Stimulated activated naive CD8-positive, alpha-beta T cell treated with anti-CD3 and anti-CD28 coated beads, Interleukin-15, amount 100 ng/mL, for 72 hours (primary cell): ENCODE results near the gene PNRC2.
A peak's percentile ranks its signal among the peaks of the same experiment; 100 is the strongest.
"Not testable (repeated sequence)": the region's sequence is repeated elsewhere in the genome, so short reads cannot be mapped to it uniquely, and the experiment has no call there.

Experiments used
- ATAC-seq: fragments of 150-1000 bp; cut with Tn5 transposase; 2 replicates; pipeline ENCODE4 v1.10.0; 2021; ENCODE audit warnings: mild to moderate bottlenecking, moderate library complexity
- DNase-seq, 2 donors: peaks; one replicate each; pipeline ENCODE4 v3.0.0; 2021 to 2022
- H3K27ac Mint-ChIP-seq, 2 donors: one replicate each; pipeline ENCODE4 v1.8.0; 2022; ENCODE audit warnings: mild to moderate bottlenecking in 2 of 2, mixed read lengths in 2 of 2, moderate library complexity in 2 of 2
- H3K27me3 Mint-ChIP-seq: one replicate; pipeline ENCODE4 v1.8.0; 2022; ENCODE audit warnings: mixed read lengths
- H3K4me1 Mint-ChIP-seq: one replicate; pipeline ENCODE4 v1.8.0; 2022; ENCODE audit warnings: mild to moderate bottlenecking, mixed read lengths
- H3K4me3 Mint-ChIP-seq, 2 donors: one replicate each; pipeline ENCODE4 v1.8.0; 2022; ENCODE audit warnings: mild to moderate bottlenecking in 2 of 2, mixed read lengths in 2 of 2, moderate library complexity in 1 of 2
- H3K9me3 Mint-ChIP-seq, 2 donors: one replicate each; pipeline ENCODE4 v1.8.0; 2022; ENCODE audit warnings: mixed read lengths in 2 of 2

Gene PNRC2

GRCh38 chr1:23966973-23967493, 7.4 kb downstream of the PNRC2 start:
- ATAC-seq, result no peak
- Mint-ChIP-seq H3K9me3 (no peaks in the 10 kb centered on the region), H3K27me3 (no peaks in the 10 kb centered on the region), H3K4me3 (no peak overlapping the region), H3K27ac (peak overlapping the region in 1 of 2 donors; percentile 77), H3K4me1 (peaks cover 57% of the 10 kb centered on the region)
- DNase-seq, result no peak

DNA sequence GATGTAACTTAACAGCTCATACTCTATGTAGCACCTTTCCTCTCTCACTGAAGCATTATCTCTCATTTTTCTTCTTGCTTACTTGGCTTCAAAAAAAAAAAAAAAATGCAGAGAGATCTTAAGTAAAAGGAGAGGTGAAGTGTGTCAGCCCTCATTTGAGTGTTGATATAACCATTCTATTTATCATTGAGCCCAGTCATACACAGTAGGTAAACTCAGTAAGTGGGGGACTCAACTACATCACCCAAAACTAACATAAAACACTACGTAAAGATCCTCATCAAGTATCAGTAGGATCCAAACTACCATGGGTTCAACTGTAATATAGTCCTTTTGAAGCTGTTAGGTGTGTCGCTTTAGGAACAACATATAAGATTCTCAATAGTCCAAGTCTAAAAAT, 8.2 kb downstream of the PNRC2 start:
- H3K4me1 Mint-ChIP-seq, result peaks cover 57% of the 10 kb centered on the region
- H3K9me3 Mint-ChIP-seq, result no peaks in the 10 kb centered on the region
- H3K27ac Mint-ChIP-seq, result peak overlapping the region; percentile 8 to 77
- DNase-seq (no peak), ATAC-seq (no peak)
- H3K4me3 Mint-ChIP-seq, result peak overlapping the region in 1 of 2 donors; percentile 2
- H3K27me3 Mint-ChIP-seq, result no peaks in the 10 kb centered on the region

GRCh38 chr1:23977187-23977853, 17.7 kb downstream of the PNRC2 start:
- Mint-ChIP-seq H3K27ac (peak overlapping the region; percentile 72 to 82), H3K4me1 (peaks cover 55% of the 10 kb centered on the region), H3K27me3 (no peaks in the 10 kb centered on the region), H3K9me3 (no peaks in the 10 kb centered on the region), H3K4me3 (peak overlapping the region; percentile 69 to 93)
- ATAC-seq (no peak), DNase-seq (no peak)

GRCh38 chr1:23977854-23978191, 18.2 kb downstream of the PNRC2 start:
- no peak for DNase-seq
- Mint-ChIP-seq H3K4me1 (peaks cover 55% of the 10 kb centered on the region), H3K27ac (peak overlapping the region; percentile 13 to 93), H3K4me3 (peak overlapping the region; percentile 82 to 93), H3K27me3 (no peaks in the 10 kb centered on the region), H3K9me3 (no peaks in the 10 kb centered on the region)
- no peak for ATAC-seq

GRCh38 chr1:23978805-23979204, 19.2 kb downstream of the PNRC2 start:
- H3K27me3 Mint-ChIP-seq, result no peaks in the 10 kb centered on the region
- H3K4me3 Mint-ChIP-seq, result peak overlapping the region; percentile 82 to 93
- H3K27ac Mint-ChIP-seq, result peak overlapping the region; percentile 98 to 99
- ATAC-seq, result no peak
- DNase-seq, result no peak
- H3K4me1 Mint-ChIP-seq, result peaks cover 52% of the 10 kb centered on the region
- no peaks in the 10 kb centered on the region for H3K9me3 Mint-ChIP-seq

DNA sequence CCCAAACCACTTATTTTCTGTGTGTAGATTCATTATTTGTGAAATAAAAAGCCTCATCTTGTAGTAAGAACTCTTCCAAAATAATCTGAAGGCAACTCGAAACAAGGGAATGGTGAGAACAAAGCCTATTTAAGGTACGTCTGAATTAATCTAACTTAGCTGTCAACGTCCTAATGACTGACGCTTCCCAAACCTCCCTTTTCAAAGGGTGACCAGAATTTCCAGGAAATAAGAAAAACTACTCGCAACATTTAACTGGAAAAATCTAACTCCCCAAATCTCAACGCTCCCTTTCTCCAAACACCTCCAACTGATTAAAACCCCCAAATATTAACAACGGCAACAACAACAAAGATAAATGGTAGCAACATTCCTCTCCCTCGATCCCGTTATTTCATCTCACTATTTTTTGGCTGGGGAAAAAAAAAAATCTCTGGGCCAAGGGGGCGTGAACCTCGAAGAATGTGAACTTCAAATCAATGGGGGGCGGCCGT, 19.8 kb downstream of the PNRC2 start:
- H3K27me3 Mint-ChIP-seq, result no peaks in the 10 kb centered on the region

DNA sequence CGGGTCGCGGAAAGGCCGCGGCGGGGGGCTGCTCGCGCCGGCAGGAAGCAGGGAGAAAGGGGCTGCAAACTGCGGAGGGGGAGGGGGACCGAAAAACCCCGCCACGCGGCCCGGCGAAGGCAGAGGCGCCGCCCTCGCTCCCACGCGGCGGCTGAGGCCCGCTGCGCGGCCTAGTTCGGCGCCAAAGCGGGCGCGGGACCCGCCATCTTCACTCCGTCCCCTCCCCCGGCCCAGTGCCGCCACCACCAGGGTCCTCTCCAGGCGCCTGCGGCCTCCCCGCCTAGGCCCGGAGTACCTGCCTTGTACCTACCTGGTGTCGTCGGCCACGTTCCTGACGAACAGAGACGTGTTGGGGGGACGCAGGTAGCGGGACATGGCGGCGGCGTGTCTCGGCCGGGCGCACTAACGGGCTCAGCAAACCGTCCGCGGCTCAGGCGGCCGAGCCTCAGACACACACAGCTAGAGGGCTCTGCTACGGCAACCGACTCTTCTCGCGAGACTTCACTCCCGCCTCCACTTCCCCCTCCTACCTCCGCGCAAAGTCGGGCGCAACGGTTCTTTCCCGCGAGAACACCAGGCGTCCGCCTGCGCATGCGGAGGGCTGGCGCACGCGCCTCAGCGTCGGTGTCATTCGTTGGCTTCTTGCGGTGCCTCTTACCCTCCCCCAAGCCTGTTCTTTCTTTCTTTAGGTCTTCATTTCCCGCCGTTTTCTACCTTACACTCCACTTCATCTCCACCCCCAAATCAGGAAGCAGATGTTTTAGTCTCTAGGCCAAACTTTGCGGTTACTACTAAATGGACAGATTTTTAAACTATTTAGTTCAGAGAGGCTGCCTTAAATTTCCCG, 20.5 kb downstream of the PNRC2 start, which contains the start of gene SRSF10:
SRSF10 (minus strand) TSS at position 447 of the 847 bp plus-strand sequence; CDS start at position 375, 72 bp downstream.
- peaks cover 39% of the 10 kb centered on the region for H3K4me1 Mint-ChIP-seq
- no peaks in the 10 kb centered on the region for H3K9me3 Mint-ChIP-seq
- peak within 1 kb of the TSS; percentile 82 to 93 for H3K4me3 Mint-ChIP-seq
- ATAC-seq (peak; percentile 95), DNase-seq (peak; percentile 98 to 99)
- H3K27ac Mint-ChIP-seq, result peak within 1 kb of the TSS; percentile 98 to 99
- no peaks in the 10 kb centered on the region for H3K27me3 Mint-ChIP-seq

More for the DNA sequence above, 19.8 kb downstream of the PNRC2 start:
- no peak for DNase-seq
- H3K4me1 Mint-ChIP-seq, result peaks cover 46% of the 10 kb centered on the region
- ATAC-seq, result no peak
- H3K9me3 Mint-ChIP-seq, result no peaks in the 10 kb centered on the region
- peak overlapping the region; percentile 82 to 93 for H3K4me3 Mint-ChIP-seq
- peak overlapping the region; percentile 98 to 99 for H3K27ac Mint-ChIP-seq

DNA sequence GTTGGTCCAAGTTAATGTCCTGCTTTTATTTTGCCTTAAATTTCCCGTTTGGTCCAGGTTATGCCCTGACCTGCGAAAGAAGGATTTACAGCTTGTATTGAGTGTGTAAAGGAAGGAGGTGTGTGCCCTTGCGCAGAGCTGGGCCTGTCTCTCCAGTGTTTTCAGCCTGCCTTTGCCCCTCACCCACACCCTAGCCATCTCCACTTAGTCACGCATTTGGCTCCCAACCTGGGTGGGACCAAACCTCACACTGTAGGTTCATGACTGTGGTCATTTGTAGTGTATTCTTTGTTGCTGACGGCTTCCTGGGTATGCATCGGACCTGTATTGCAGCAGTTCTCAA, 21.1 kb downstream of the PNRC2 start:
- peak; percentile 54 to 73 for DNase-seq

DNA sequence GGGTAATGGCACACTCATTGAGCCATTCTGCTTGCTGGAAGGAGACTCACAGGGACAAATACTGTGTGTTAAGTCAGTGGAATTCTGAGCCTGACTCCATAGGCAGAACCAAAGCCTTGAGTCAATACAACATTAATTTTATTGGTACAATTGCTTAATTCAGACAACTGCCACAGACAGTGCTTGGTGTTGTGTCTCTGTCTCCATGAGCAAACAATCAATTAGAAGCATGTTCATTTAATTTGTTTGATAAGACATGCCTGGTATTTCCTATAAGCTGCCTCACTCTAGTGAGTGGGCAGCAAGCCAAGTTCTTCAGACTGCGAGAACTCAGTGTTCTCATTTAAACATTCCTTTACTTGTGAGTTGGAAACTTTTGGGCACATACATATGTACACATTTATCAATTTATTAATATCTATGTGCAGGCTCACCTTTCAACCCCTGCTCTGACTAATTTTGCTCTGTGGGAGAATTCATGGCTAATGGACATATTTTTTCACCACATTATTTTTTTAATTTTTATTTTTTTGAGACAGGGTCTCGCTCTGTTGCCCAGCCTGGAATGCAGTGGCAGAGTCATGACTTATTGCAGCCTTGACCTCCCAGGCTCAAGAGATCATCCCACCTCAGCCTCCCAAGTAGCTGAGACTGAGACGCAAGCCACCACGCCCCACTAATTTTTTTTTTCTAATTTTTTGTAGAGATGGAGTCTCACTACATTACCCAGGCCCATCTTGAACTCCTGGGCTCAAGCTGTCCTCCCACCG, 25.0 kb downstream of the PNRC2 start:
- no peaks in the 10 kb centered on the region for H3K27me3 Mint-ChIP-seq
- H3K9me3 Mint-ChIP-seq, result no peaks in the 10 kb centered on the region
- no peak overlapping the region for H3K4me3 Mint-ChIP-seq
- no peak overlapping the region for H3K27ac Mint-ChIP-seq
- DNase-seq (no peak), ATAC-seq (no peak)
- H3K4me1 Mint-ChIP-seq, result peaks cover 19% of the 10 kb centered on the region

More for the DNA sequence above, 21.1 kb downstream of the PNRC2 start:
- no peaks in the 10 kb centered on the region for H3K27me3 Mint-ChIP-seq
- H3K4me3 Mint-ChIP-seq, result peak overlapping the region; percentile 82 to 93
- H3K4me1 Mint-ChIP-seq, result peaks cover 36% of the 10 kb centered on the region
- no peaks in the 10 kb centered on the region for H3K9me3 Mint-ChIP-seq
- H3K27ac Mint-ChIP-seq, result peak overlapping the region; percentile 98 to 99
- ATAC-seq, result peak; percentile 73

DNA sequence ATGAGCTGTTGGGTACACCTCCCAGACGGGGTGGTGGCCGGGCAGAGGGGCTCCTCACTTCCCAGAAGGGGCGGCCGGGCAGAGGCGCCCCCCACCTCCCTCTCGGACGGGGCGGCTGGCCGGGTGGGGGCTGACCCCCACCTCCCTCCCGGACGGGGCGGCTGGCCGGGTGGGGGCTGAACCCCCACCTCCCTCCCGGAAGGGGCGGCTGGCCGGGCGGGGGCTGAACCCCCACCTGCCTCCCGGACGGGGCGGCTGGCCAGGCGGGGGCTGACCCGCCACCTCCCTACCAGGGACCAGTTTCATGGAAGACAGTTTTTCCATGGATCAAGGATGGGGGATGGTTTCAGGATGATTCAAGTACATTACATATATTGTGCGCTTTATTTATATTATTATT, 27.4 kb downstream of the PNRC2 start:
- not testable (repeated sequence) for H3K4me1 Mint-ChIP-seq, H3K4me3 Mint-ChIP-seq, H3K9me3 Mint-ChIP-seq, H3K27ac Mint-ChIP-seq, DNase-seq, ATAC-seq, H3K27me3 Mint-ChIP-seq

DNA sequence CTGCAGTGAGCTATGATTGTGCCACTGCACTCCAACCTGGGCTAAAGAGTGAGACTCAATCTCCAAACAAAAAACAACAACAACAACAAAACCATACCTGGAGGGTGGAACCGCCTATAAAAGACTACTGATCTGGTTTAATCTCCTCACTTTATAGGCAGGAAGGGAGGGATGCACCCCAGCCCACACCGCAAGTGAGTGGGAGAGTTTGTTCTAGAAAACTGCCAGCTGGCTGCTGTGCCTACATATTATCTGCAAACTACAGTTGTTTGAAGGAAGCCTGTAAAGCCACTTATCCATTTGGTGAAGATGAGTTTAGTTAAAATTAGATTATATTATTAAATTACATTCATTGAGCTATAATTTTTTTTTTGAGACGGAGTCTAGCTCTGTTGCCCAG, 29.6 kb downstream of the PNRC2 start:
- H3K27ac Mint-ChIP-seq, result no peak overlapping the region
- no peaks in the 10 kb centered on the region for H3K9me3 Mint-ChIP-seq
- DNase-seq (no peak), ATAC-seq (no peak)
- peaks cover 9% of the 10 kb centered on the region for H3K4me1 Mint-ChIP-seq
- H3K4me3 Mint-ChIP-seq, result no peak overlapping the region
- H3K27me3 Mint-ChIP-seq, result no peaks in the 10 kb centered on the region

- ATAC-seq, H3K27me3 Mint-ChIP-seq, H3K4me3 Mint-ChIP-seq, DNase-seq, H3K9me3 Mint-ChIP-seq, H3K27ac Mint-ChIP-seq: not testable (repeated sequence)
- H3K4me1 Mint-ChIP-seq, result peaks cover 15% of the 10 kb centered on the region
Observed at GRCh38 chr1:23992011-23992410, 32.4 kb downstream of the PNRC2 start.

DNA sequence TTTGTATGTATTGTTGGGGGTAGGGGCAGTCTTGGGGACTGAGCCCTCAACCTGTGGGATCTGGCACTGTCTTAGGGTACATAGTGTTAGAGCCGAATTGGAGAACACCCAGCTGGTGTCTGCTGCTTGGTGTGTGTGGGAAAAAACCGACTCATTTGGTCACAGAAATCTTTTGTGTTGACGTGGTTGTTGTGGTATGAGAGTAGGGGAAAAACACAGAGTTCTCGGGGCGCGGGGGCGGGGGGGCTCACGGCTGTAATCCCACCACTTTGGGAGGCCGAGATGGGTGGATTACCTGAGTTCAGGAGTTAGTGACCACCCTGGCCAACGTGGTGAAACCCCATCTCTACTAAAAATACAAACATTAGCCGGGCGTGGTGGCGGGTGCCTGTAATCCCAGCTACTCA, 35.8 kb downstream of the PNRC2 start:
- ATAC-seq (no peak), DNase-seq (no peak)
- Mint-ChIP-seq H3K27me3 (no peaks in the 10 kb centered on the region), H3K4me3 (no peak overlapping the region), H3K4me1 (peaks cover 14% of the 10 kb centered on the region), H3K9me3 (no peaks in the 10 kb centered on the region), H3K27ac (no peak overlapping the region)

GRCh38 chr1:23996700-23997229, 37.1 kb downstream of the PNRC2 start:
- Mint-ChIP-seq H3K27me3 (no peaks in the 10 kb centered on the region), H3K9me3 (no peaks in the 10 kb centered on the region), H3K4me3 (no peak overlapping the region), H3K27ac (no peak overlapping the region), H3K4me1 (peaks cover 14% of the 10 kb centered on the region)
- DNase-seq (no peak), ATAC-seq (no peak)

GRCh38 chr1:23997812-23998211, 38.2 kb downstream of the PNRC2 start:
- Mint-ChIP-seq H3K4me1 (peaks cover 14% of the 10 kb centered on the region), H3K9me3 (no peaks in the 10 kb centered on the region), H3K27me3 (peaks cover 6% of the 10 kb centered on the region), H3K4me3 (no peak overlapping the region), H3K27ac (no peak overlapping the region)
- ATAC-seq, result no peak
- DNase-seq, result no peak
